Hematopoietic multipotent progenitor cell treated with erythropoietin and hydrocortisone succinate and interleukin-3 and kit ligand, for 4 days (in vitro differentiated cells): ENCODE measurements around the gene HS3ST5.
"Not testable (repeated sequence)": the region's sequence is repeated elsewhere in the genome, so short reads cannot be mapped to it uniquely, and the experiment has no call there.

Experiments used
- DNase-seq: peaks from one replicate; pipeline ENCODE4 v3.0.0-alpha.2; 2015

HS3ST5 gene

GRCh38 chr6:114084327-114084890 is 258.4 kb downstream of the HS3ST5 start:
- no peak for DNase-seq

- no peak for DNase-seq
Observed at GRCh38 chr6:114083251-114083650, 259.6 kb downstream of the HS3ST5 start.

- DNase-seq = no peak
Observed at GRCh38 chr6:114081730-114082129, 261.1 kb downstream of the HS3ST5 start.

- no peak for DNase-seq
Observed at GRCh38 chr6:114080891-114081510, 261.8 kb downstream of the HS3ST5 start.

GRCh38 chr6:114080410-114080809 is 262.4 kb downstream of the HS3ST5 start:
- DNase-seq = not testable (repeated sequence)

DNA sequence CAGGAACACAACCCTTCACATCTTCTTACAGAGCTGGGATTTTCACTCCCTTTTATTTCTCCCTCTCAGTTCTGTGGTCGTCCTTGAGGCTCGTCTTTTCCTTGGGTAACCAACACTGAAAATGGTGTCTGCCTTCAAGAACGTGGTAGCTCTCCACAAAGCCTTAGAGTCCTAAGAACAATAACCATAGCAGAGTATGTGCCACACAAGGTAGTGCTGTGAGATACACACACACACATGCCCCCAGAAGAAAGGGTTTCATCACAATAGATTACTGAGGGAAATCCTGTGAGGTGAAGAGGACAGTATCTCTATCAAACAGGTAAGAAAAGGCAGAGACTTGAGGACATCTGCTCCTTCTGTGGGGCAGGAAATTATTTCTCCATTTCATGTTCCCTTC is 267.0 kb downstream of the HS3ST5 start:
- no peak for DNase-seq

DNA sequence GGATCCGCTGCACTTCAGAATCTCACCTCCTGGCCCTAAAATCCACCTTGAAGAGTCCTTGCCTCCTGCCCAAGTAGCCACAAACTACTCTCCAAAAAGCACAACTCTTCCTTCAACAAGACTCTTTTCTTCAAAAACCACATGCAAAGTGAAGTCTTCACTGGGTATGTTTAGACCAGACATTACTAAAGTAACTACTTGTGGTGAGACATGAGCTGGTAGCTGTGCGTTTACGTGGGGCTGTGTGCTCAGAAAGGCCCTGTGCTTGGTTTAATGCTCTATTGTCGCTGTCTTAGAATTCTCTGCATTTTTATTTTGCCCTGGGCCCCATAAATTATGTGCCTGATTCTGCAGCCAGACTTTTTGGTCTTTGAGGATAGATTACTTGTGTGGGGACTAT is 267.5 kb downstream of the HS3ST5 start:
- DNase-seq = no peak

GRCh38 chr6:114068771-114069170 is 274.1 kb downstream of the HS3ST5 start:
- no peak for DNase-seq

- no peak for DNase-seq
Observed at GRCh38 chr6:114068116-114068515, 274.7 kb downstream of the HS3ST5 start.

GRCh38 chr6:114064862-114065261 is 278.0 kb downstream of the HS3ST5 start:
- no peak for DNase-seq

DNA sequence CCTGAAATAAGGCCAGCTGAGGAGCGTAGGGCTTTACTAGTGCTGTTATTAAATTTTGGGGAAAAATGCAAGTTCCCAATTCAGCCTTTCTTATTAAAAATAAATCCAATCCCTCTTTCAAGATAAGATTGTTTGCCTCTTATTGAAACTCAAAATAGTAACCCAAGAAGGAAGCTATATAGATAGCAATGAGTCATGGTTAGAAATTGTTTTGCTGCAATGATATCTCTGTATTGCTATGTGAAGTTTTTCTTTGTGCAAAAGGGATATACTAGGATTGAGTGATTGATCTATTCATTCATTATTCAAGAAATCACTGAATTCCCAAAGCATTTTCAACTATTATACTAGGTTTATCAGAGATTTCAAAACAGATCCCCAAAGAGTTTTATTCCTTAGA is 278.9 kb downstream of the HS3ST5 start:
- DNase-seq = no peak

- no peak for DNase-seq
Observed at GRCh38 chr6:114062199-114062598, 280.6 kb downstream of the HS3ST5 start.

GRCh38 chr6:114061741-114062140 is 281.1 kb downstream of the HS3ST5 start:
- no peak for DNase-seq

GRCh38 chr6:114061116-114061515 is 281.7 kb downstream of the HS3ST5 start:
- DNase-seq = no peak

- DNase-seq = no peak
Observed at GRCh38 chr6:114058435-114058834, 284.4 kb downstream of the HS3ST5 start.

GRCh38 chr6:114055763-114056162 is 287.1 kb downstream of the HS3ST5 start:
- no peak for DNase-seq

- no peak for DNase-seq
Observed at GRCh38 chr6:114055349-114055748, 287.5 kb downstream of the HS3ST5 start.

- no peak for DNase-seq
Observed at GRCh38 chr6:114053791-114054190, 289.0 kb downstream of the HS3ST5 start.

GRCh38 chr6:114052141-114052540 is 290.7 kb downstream of the HS3ST5 start:
- no peak for DNase-seq

- DNase-seq = no peak
Observed at GRCh38 chr6:114051031-114051430, 291.8 kb downstream of the HS3ST5 start.

- no peak for DNase-seq
Observed at GRCh38 chr6:114049367-114049966, 293.4 kb downstream of the HS3ST5 start.

DNA sequence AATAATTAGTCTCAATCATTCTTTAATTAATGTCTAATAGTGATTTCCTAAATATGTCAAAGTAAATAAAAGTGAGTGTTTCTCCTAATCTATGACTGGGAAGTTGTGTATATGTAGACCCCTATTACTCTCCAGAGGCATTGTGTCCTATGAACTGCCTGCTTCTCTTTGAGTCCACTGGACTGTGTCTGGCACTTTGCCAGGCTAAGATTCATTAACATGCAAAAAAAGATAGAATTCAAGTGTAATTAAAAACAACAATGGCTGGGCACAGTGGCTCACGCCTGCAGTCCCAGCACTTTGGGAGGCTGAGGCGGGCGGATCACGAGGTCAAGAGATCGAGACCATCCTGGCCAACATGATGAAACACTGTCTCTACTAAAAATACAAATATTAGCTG is 298.3 kb downstream of the HS3ST5 start:
- not testable (repeated sequence) for DNase-seq

DNA sequence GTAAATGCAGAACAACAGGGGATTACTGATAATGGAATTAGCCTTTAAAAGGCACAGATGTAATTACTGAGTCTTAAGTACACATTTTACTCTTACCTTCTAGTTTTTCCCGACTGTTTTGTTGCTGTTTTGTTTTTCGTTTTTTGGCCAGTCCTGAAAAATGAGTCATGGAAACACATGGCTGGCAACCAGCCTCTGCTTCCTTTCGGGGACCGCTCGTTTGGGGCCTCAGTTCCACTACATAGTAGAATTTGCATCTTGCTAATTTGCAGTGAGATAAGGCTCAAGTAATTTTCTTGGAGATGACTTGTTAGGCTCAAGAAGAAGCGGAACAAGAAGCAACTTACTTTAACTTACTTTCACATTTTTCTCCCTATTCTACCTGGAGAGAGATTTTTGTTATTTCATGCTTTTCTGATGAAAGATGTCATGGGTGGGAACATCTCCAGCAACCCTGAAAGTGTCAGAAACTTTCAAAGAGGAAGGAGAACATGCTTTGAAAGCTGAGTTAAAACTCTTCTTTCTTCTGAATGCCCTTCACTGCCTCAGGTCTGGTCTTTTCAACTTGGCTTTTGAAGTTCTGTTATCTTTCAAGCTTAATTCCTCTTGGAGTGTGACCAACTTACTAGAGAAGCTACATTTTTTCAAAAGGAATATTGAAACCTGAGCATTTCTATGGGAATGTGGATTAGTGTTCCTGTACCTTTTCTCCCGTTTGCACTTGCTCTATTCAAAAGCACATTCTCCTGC is 300.4 kb downstream of the HS3ST5 start:
- no peak for DNase-seq

- peak; percentile 56 for DNase-seq
Observed at GRCh38 chr6:114040871-114041270, 302.0 kb downstream of the HS3ST5 start.
